ENCODE measurements around the gene C10orf88. TPM values are rescaled to one million over a fixed set of nuclear protein-coding genes. Genes with fewer than 3 reads are reported as not detected.

Gene C10orf88
- total RNA-seq, 1 donor from 2014 or later = 14.1 TPM

GRCh38 chr10:122984708-122985107 is 30.7 kb upstream of the C10orf88 start:
- Mint-ChIP-seq H3K36me3 (ENCODE audit: low read depth) (peaks cover 14% of the 10 kb centered on the region), H3K27me3 (ENCODE audit: insufficient read depth) (no peaks in the 10 kb centered on the region), H3K27ac (no peak overlapping the region), H3K9me3 (no peaks in the 10 kb centered on the region), H3K4me1 (ENCODE audit: low read depth) (peaks cover 20% of the 10 kb centered on the region), H3K4me3 (no peak overlapping the region)
- intact Hi-C loops (cut with micrococcal nuclease) = no loop called here
- no peak for DNase-seq (ENCODE audit: low spot score)

- Mint-ChIP-seq H3K27ac (no peak overlapping the region), H3K4me1 (ENCODE audit: low read depth) (peaks cover 22% of the 10 kb centered on the region), H3K36me3 (ENCODE audit: low read depth) (peaks cover 14% of the 10 kb centered on the region), H3K27me3 (ENCODE audit: insufficient read depth) (no peaks in the 10 kb centered on the region), H3K4me3 (no peak overlapping the region), H3K9me3 (no peaks in the 10 kb centered on the region)
- DNase-seq (ENCODE audit: low spot score) = no peak
- intact Hi-C loops (cut with micrococcal nuclease) = no loop called here
Observed at GRCh38 chr10:122983898-122984297, 29.9 kb upstream of the C10orf88 start.

GRCh38 chr10:122981066-122981464 is 27.0 kb upstream of the C10orf88 start:
- intact Hi-C loops (cut with micrococcal nuclease) = no loop called here
- Mint-ChIP-seq H3K9me3 (no peaks in the 10 kb centered on the region), H3K36me3 (ENCODE audit: low read depth) (peaks cover 9% of the 10 kb centered on the region), H3K27ac (peak overlapping the region; percentile 97), H3K4me1 (ENCODE audit: low read depth) (peaks cover 22% of the 10 kb centered on the region), H3K27me3 (ENCODE audit: insufficient read depth) (peaks cover 9% of the 10 kb centered on the region), H3K4me3 (peak overlapping the region; percentile 87)
- no peak for DNase-seq (ENCODE audit: low spot score)

- peaks cover 12% of the 10 kb centered on the region for H3K27me3 Mint-ChIP-seq (ENCODE audit: insufficient read depth)
- peaks cover 9% of the 10 kb centered on the region for H3K36me3 Mint-ChIP-seq (ENCODE audit: low read depth)
- peaks cover 22% of the 10 kb centered on the region for H3K4me1 Mint-ChIP-seq (ENCODE audit: low read depth)
- peak within 1 kb of the TSS; percentile 87 for H3K4me3 Mint-ChIP-seq
- intact Hi-C loops (cut with micrococcal nuclease) = loop anchor here (1.0 kb wide), 4 partner anchors 26 to 174 kb away; partner anchors contain the start of genes BUB3, C10orf88, FAM24B and IKZF5
- H3K9me3 Mint-ChIP-seq = no peaks in the 10 kb centered on the region
- peak within 1 kb of the TSS; percentile 97 for H3K27ac Mint-ChIP-seq
- peak; percentile 83 for DNase-seq (ENCODE audit: low spot score)
Observed at GRCh38 chr10:122980209-122981065, 26.4 kb upstream of the C10orf88 start, which contains the start of gene PSTK. TSS of gene PSTK (plus strand) at chr10:122980401. CDS start at chr10:122980480, 79 bp downstream.

GRCh38 chr10:122974543-122975064 is 20.6 kb upstream of the C10orf88 start:
- H3K9me3 Mint-ChIP-seq = no peaks in the 10 kb centered on the region
- no peak overlapping the region for H3K27ac Mint-ChIP-seq
- peaks cover 15% of the 10 kb centered on the region for H3K27me3 Mint-ChIP-seq (ENCODE audit: insufficient read depth)
- intact Hi-C loops (cut with micrococcal nuclease) = no loop called here
- H3K4me1 Mint-ChIP-seq (ENCODE audit: low read depth) = peaks cover under 1% of the 10 kb centered on the region
- H3K36me3 Mint-ChIP-seq (ENCODE audit: low read depth) = no peaks in the 10 kb centered on the region
- H3K4me3 Mint-ChIP-seq = no peak overlapping the region
- no peak for DNase-seq (ENCODE audit: low spot score)

- intact Hi-C loops (cut with micrococcal nuclease) = no loop called here
- no peak overlapping the region for H3K4me3 Mint-ChIP-seq
- no peaks in the 10 kb centered on the region for H3K4me1 Mint-ChIP-seq (ENCODE audit: low read depth)
- no peaks in the 10 kb centered on the region for H3K36me3 Mint-ChIP-seq (ENCODE audit: low read depth)
- DNase-seq (ENCODE audit: low spot score) = no peak
- no peak overlapping the region for H3K27ac Mint-ChIP-seq
- peaks cover 3% of the 10 kb centered on the region for H3K9me3 Mint-ChIP-seq
- peaks cover 15% of the 10 kb centered on the region for H3K27me3 Mint-ChIP-seq (ENCODE audit: insufficient read depth)
Observed at GRCh38 chr10:122974023-122974422, 20.0 kb upstream of the C10orf88 start.

- H3K36me3 Mint-ChIP-seq (ENCODE audit: low read depth) = peaks cover 3% of the 10 kb centered on the region
- peaks cover 35% of the 10 kb centered on the region for H3K9me3 Mint-ChIP-seq
- intact Hi-C loops (cut with micrococcal nuclease) = no loop called here
- H3K4me1 Mint-ChIP-seq (ENCODE audit: low read depth) = no peaks in the 10 kb centered on the region
- peaks cover 12% of the 10 kb centered on the region for H3K27me3 Mint-ChIP-seq (ENCODE audit: insufficient read depth)
- H3K4me3 Mint-ChIP-seq = no peak overlapping the region
- H3K27ac Mint-ChIP-seq = no peak overlapping the region
- no peak for DNase-seq (ENCODE audit: low spot score)
Observed at GRCh38 chr10:122968698-122969097, 14.7 kb upstream of the C10orf88 start.

GRCh38 chr10:122966879-122967278 is 12.9 kb upstream of the C10orf88 start:
- Mint-ChIP-seq H3K4me1 (ENCODE audit: low read depth) (no peaks in the 10 kb centered on the region), H3K27ac (no peak overlapping the region), H3K9me3 (peaks cover 35% of the 10 kb centered on the region), H3K4me3 (no peak overlapping the region), H3K27me3 (ENCODE audit: insufficient read depth) (peaks cover 12% of the 10 kb centered on the region), H3K36me3 (ENCODE audit: low read depth) (peaks cover 3% of the 10 kb centered on the region)
- intact Hi-C loops (cut with micrococcal nuclease) = no loop called here
- no peak for DNase-seq (ENCODE audit: low spot score)

- H3K9me3 Mint-ChIP-seq = peaks cover 18% of the 10 kb centered on the region
- H3K36me3 Mint-ChIP-seq (ENCODE audit: low read depth) = peaks cover under 1% of the 10 kb centered on the region
- H3K27ac Mint-ChIP-seq = no peak overlapping the region
Observed at GRCh38 chr10:122962405-122962804, 8.4 kb upstream of the C10orf88 start.

GRCh38 chr10:122957474-122957873 is 3.4 kb upstream of the C10orf88 start:
- Mint-ChIP-seq H3K27me3 (ENCODE audit: insufficient read depth) (peaks cover 15% of the 10 kb centered on the region), H3K4me3 (no peak overlapping the region), H3K4me1 (ENCODE audit: low read depth) (peaks cover 25% of the 10 kb centered on the region), H3K27ac (no peak overlapping the region), H3K9me3 (peaks cover 7% of the 10 kb centered on the region), H3K36me3 (ENCODE audit: low read depth) (peaks cover 6% of the 10 kb centered on the region)
- intact Hi-C loops (cut with micrococcal nuclease) = no loop called here
- no peak for DNase-seq (ENCODE audit: low spot score)

More at GRCh38 chr10:122962405-122962804, 8.4 kb upstream of the C10orf88 start:
- intact Hi-C loops (cut with micrococcal nuclease) = no loop called here
- Mint-ChIP-seq H3K27me3 (ENCODE audit: insufficient read depth) (peaks cover 10% of the 10 kb centered on the region), H3K4me3 (no peak overlapping the region), H3K4me1 (ENCODE audit: low read depth) (no peaks in the 10 kb centered on the region)
- no peak for DNase-seq (ENCODE audit: low spot score)

GRCh38 chr10:122955892-122956291 is 1.9 kb upstream of the C10orf88 start:
- no peak for DNase-seq (ENCODE audit: low spot score)
- Mint-ChIP-seq H3K27me3 (ENCODE audit: insufficient read depth) (peaks cover 15% of the 10 kb centered on the region), H3K9me3 (peaks cover 7% of the 10 kb centered on the region), H3K4me1 (ENCODE audit: low read depth) (peaks cover 32% of the 10 kb centered on the region), H3K36me3 (ENCODE audit: low read depth) (peaks cover 11% of the 10 kb centered on the region), H3K27ac (no peak overlapping the region), H3K4me3 (no peak overlapping the region)
- intact Hi-C loops (cut with micrococcal nuclease) = no loop called here

- peaks cover 15% of the 10 kb centered on the region for H3K27me3 Mint-ChIP-seq (ENCODE audit: insufficient read depth)
- peaks cover 41% of the 10 kb centered on the region for H3K4me1 Mint-ChIP-seq (ENCODE audit: low read depth)
- peaks cover 7% of the 10 kb centered on the region for H3K9me3 Mint-ChIP-seq
- peak overlapping the region; percentile 30 for H3K4me3 Mint-ChIP-seq
- peaks cover 14% of the 10 kb centered on the region for H3K36me3 Mint-ChIP-seq (ENCODE audit: low read depth)
- no peak overlapping the region for H3K27ac Mint-ChIP-seq
- intact Hi-C loops (cut with micrococcal nuclease) = loop anchor here (1.0 kb wide), 5 partner anchors 26 to 200 kb away; partner anchors contain the start of genes BUB3, FAM24B, IKZF5 and PSTK
- DNase-seq (ENCODE audit: low spot score) = no peak
Observed at GRCh38 chr10:122954731-122955050, 664 bp upstream of the C10orf88 start.

GRCh38 chr10:122949296-122949695 is 4.7 kb downstream of the C10orf88 start:
- no peak overlapping the region for H3K4me3 Mint-ChIP-seq
- no peak overlapping the region for H3K27ac Mint-ChIP-seq
- peaks cover 3% of the 10 kb centered on the region for H3K27me3 Mint-ChIP-seq (ENCODE audit: insufficient read depth)
- H3K36me3 Mint-ChIP-seq (ENCODE audit: low read depth) = peaks cover 40% of the 10 kb centered on the region
- DNase-seq (ENCODE audit: low spot score) = no peak
- intact Hi-C loops (cut with micrococcal nuclease) = no loop called here
- peaks cover 37% of the 10 kb centered on the region for H3K4me1 Mint-ChIP-seq (ENCODE audit: low read depth)
- H3K9me3 Mint-ChIP-seq = peaks cover 3% of the 10 kb centered on the region
